HCT116 (cell line): Measurements from ENCODE around the gene TTC27. TPM values are rescaled to one million over a fixed set of nuclear protein-coding genes. Genes with fewer than 3 reads are reported as not detected.

Experiments used
- ATAC-seq: fragments of 200-7000 bp; cut with Tn5 transposase; 2 replicates; pipeline ENCODE4 v1.9.1; 2020; ENCODE audit warnings: mild to moderate bottlenecking, moderate library complexity
- BruUV-seq: library from RNA; stranded (reverse); fragments of 400-500 nt; replicated peaks from 2 replicates; lab custom pipeline; 2021; lab: Mats Ljungman, UMichigan
- CTCF ChIA-PET: fragments of 300-600 bp; sonication (Branson Sonifier 250); formaldehyde crosslinking; loops from one replicate; lab custom pipeline; 2021; ENCODE audit warnings: antibody characterized with exemption; lab: Charles Lee
- POLR2A ChIA-PET: fragments of 300-600, 350-600 bp; sonication (Branson Sonifier 250); formaldehyde crosslinking; loops from one replicate; lab custom pipeline; 2021; ENCODE audit warnings: antibody characterized with exemption; lab: Charles Lee
- RAD21 ChIA-PET, 2 experiments: fragments of 300-600 bp; sonication (Branson Sonifier 250); formaldehyde crosslinking; loops; one replicate each; lab custom pipeline; 2023; ENCODE audit warnings: low total read pairs in 2 of 2; ENCODE audit not compliant: uncharacterized antibody in 2 of 2, unreplicated experiment in 2 of 2, low non-redundant PET in 1 of 2; lab: Charles Lee
- DNase-seq: peaks from one replicate; pipeline ENCODE4 v3.0.0-alpha.2; 2010; ENCODE audit warnings: low read depth, low spot score
- H2AFZ ChIP-seq: fragments of 200-600 bp; shearing (Covaris generic), sonication (generic); 2 replicates; pipeline ENCODE4 v1.6.1; 2017; ENCODE audit warnings: low read depth, mixed run types, mixed read lengths, antibody characterized with exemption, low read length; ENCODE audit not compliant: poor library complexity, severe bottlenecking
- H3K27ac ChIP-seq: 2 replicates; pipeline ENCODE4 v1.5.1; 2012; ENCODE audit warnings: low read depth, low read length
- H3K27me3 ChIP-seq: fragments of 200-600 bp; sonication (generic); 2 replicates; pipeline ENCODE4 v1.6.1; 2016; ENCODE audit warnings: mixed run types, low read length, mixed read lengths; ENCODE audit not compliant: insufficient read depth
- H3K36me3 ChIP-seq, 2 experiments: fragments of 200-500 bp in 1 of 2; fragments of 200-600 bp in 1 of 2; sonication (Bioruptor generic) in 1 of 2; sonication (generic) in 1 of 2; 2 replicates each; pipeline versions ENCODE4 v1.5.1 to v1.6.1; 2014 to 2016; ENCODE audit warnings: low read length in 2 of 2, inconsistent platforms in 1 of 2, mixed read lengths in 1 of 2, mixed run types in 1 of 2; ENCODE audit not compliant: insufficient read depth in 2 of 2, control insufficient read depth in 1 of 2
- H3K4me1 ChIP-seq, 2 experiments: fragments of 200-600 bp in 1 of 2; sonication (generic) in 1 of 2; 2 replicates each; pipeline versions ENCODE4 v1.5.1 to v1.6.1; 2012 to 2017; ENCODE audit warnings: low read length in 2 of 2, inconsistent platforms in 1 of 2, mild to moderate bottlenecking in 1 of 2, mixed read lengths in 1 of 2, mixed run types in 1 of 2, moderate library complexity in 1 of 2; ENCODE audit not compliant: insufficient read depth in 2 of 2, control insufficient read depth in 1 of 2
- H3K4me2 ChIP-seq: fragments of 200-600 bp; sonication (generic); 2 replicates; pipeline ENCODE4 v1.6.1; 2017; ENCODE audit warnings: mixed run types, low read length, mixed read lengths
- H3K4me3 ChIP-seq, 2 experiments: fragments of 200-600 bp in 1 of 2; sonication (generic) in 1 of 2; replicated peaks in 1 of 2; 2 replicates each; pipeline ENCODE4 v1.5.1; 2011 to 2016; ENCODE audit warnings: low read length in 2 of 2, control low read depth in 1 of 2, low read depth in 1 of 2, mild to moderate bottlenecking in 1 of 2, mixed read lengths in 1 of 2, mixed run types in 1 of 2
- H3K79me2 ChIP-seq: fragments of 200-600 bp; sonication (generic); 2 replicates; pipeline ENCODE4 v1.6.1; 2017; ENCODE audit warnings: mild to moderate bottlenecking, mixed run types, low read length, moderate library complexity, mixed read lengths; ENCODE audit not compliant: insufficient read depth
- H3K9ac ChIP-seq: fragments of 200-600 bp; sonication (generic); 2 replicates; pipeline ENCODE4 v1.6.1; 2016; ENCODE audit warnings: low read length, mixed read lengths
- H3K9me2 ChIP-seq: fragments of 200-600 bp; sonication (generic), shearing (Covaris generic); 2 replicates; pipeline ENCODE4 v1.6.1; 2017; ENCODE audit warnings: mixed run types, mild to moderate bottlenecking, moderate library complexity; ENCODE audit not compliant: insufficient read depth
- H3K9me3 ChIP-seq, 2 experiments: fragments of 200-500 bp in 1 of 2; fragments of 200-600 bp in 1 of 2; sonication (Bioruptor generic) in 1 of 2; sonication (generic) in 1 of 2; 2 replicates each; pipeline ENCODE4 v1.6.1; 2014 to 2017; ENCODE audit warnings: low read length in 2 of 2, mixed read lengths in 2 of 2, inconsistent platforms in 1 of 2, low read depth in 1 of 2, mild to moderate bottlenecking in 1 of 2, mixed run types in 1 of 2, moderate library complexity in 1 of 2; ENCODE audit not compliant: control insufficient read depth in 1 of 2, insufficient read depth in 1 of 2
- H4K20me1 ChIP-seq: fragments of 200-600 bp; sonication (generic), shearing (Covaris generic); 2 replicates; pipeline ENCODE4 v1.6.1; 2017; ENCODE audit warnings: mixed run types, mild to moderate bottlenecking, moderate library complexity; ENCODE audit not compliant: insufficient read depth
- CEBPB ChIP-seq: IDR thresholded peaks from 2 replicates; pipeline ENCODE4 v1.6.1; 2012; ENCODE audit warnings: low read depth
- CTCF ChIP-seq, 3 experiments: fragments of 200-600 bp in 1 of 3; sonication (generic) in 1 of 3; IDR thresholded peaks in 2 of 3; conservative IDR thresholded peaks in 1 of 3; 2 replicates each; pipeline ENCODE4 v1.5.1; 2012 to 2017; ENCODE audit warnings: low read depth in 2 of 3, low read length in 2 of 3, antibody characterized with exemption in 1 of 3, borderline replicate concordance in 1 of 3, control low read depth in 1 of 3, mild to moderate bottlenecking in 1 of 3, mixed read lengths in 1 of 3, mixed run types in 1 of 3, moderate library complexity in 1 of 3; ENCODE audit not compliant: insufficient read depth in 1 of 3
- EGR1 ChIP-seq: IDR thresholded peaks from 2 replicates; pipeline ENCODE4 v1.6.1; 2012; ENCODE audit warnings: low read depth
- EZH2 ChIP-seq: fragments of 200-600 bp; sonication (generic); IDR thresholded peaks from 2 replicates; pipeline ENCODE4 v1.6.1; 2017; ENCODE audit warnings: antibody characterized with exemption, mixed run types
- EZH2phosphoT487 ChIP-seq: fragments of 200-600 bp; IDR thresholded peaks from 2 replicates; pipeline ENCODE4 v1.6.1; 2018; ENCODE audit warnings: antibody characterized with exemption, borderline replicate concordance
- FOSL1 ChIP-seq: IDR thresholded peaks from 2 replicates; pipeline ENCODE4 v1.6.1; 2012; ENCODE audit warnings: low read depth
- JUND ChIP-seq: IDR thresholded peaks from 2 replicates; pipeline ENCODE4 v1.6.1; 2012
- SP1 ChIP-seq: IDR thresholded peaks from 2 replicates; pipeline ENCODE4 v1.6.1; 2012; ENCODE audit warnings: low read depth
- SRF ChIP-seq: IDR thresholded peaks from 2 replicates; pipeline ENCODE4 v1.6.1; 2012; ENCODE audit warnings: low read depth
- TCF7L2 ChIP-seq: IDR thresholded peaks from 2 replicates; pipeline ENCODE4 v1.7.0; 2011; ENCODE audit warnings: borderline replicate concordance, inconsistent platforms; ENCODE audit not compliant: insufficient read depth, insufficient read length; ENCODE audit errors: extremely low read depth
- YY1 ChIP-seq: IDR thresholded peaks from 2 replicates; pipeline ENCODE4 v1.6.1; 2011; ENCODE audit warnings: low read length, low read depth, moderate library complexity, mild to moderate bottlenecking; ENCODE audit not compliant: insufficient replicate concordance; ENCODE audit errors: extremely low read depth
- ZBTB33 ChIP-seq: IDR thresholded peaks from 2 replicates; pipeline ENCODE4 v1.6.1; 2011; ENCODE audit warnings: mild to moderate bottlenecking, low read length, moderate library complexity; ENCODE audit not compliant: insufficient replicate concordance; ENCODE audit errors: extremely low read depth
- ZFX ChIP-seq: fragments of 450-650 bp; IDR thresholded peaks from 2 replicates; pipeline ENCODE4 v1.6.1; 2017
- ZNF274 ChIP-seq: fragments of 200-500 bp; sonication (Bioruptor generic); IDR thresholded peaks from 2 replicates; pipeline ENCODE4 v1.6.1; 2014; ENCODE audit warnings: mild to moderate bottlenecking, low read depth, low read length, inconsistent platforms
- intact Hi-C: fragments of 100-400 bp; cut with micrococcal nuclease; formaldehyde crosslinking; loops from 2 replicates; pipeline ENCODE4 v1.10.0; 2022
- total RNA-seq: library from RNA; stranded (reverse); gene quantifications from one replicate; pipeline ENCODE4 v1.2.1, GENCODE V29; 2021; ENCODE audit not compliant: unreplicated experiment

Gene TTC27
- total RNA-seq, 1 experiment from 2014 or later, result 24.4 TPM

GRCh38 chr2:32614084-32614483, 13.8 kb upstream of the TTC27 start:
- BruUV-seq, result no TSS peak
- TF ChIP-seq EZH2phosphoT487 (no peak), SP1 (no peak)
- ATAC-seq (no peak), DNase-seq (no peak)
- intact Hi-C loops, result no loop called here
- Histone ChIP-seq H3K9ac (no peak overlapping the region), H3K9me3 (no peaks in the 10 kb centered on the region), H3K79me2 (no peaks in the 10 kb centered on the region), H4K20me1 (no peaks in the 10 kb centered on the region; the same call in 1 of the 2 replicates), H3K4me3 (no peak overlapping the region), H3K9me2 (no peaks in the 10 kb centered on the region), H3K27ac (no peak overlapping the region), H3K4me2 (no peak overlapping the region), H3K36me3 (peaks cover 4 to 12% of the 10 kb centered on the region in 2 experiments; a peak in 2 of 4 replicates), H2AFZ (no peak overlapping the region), H3K4me1 (no peaks in the 10 kb centered on the region), H3K27me3 (no peaks in the 10 kb centered on the region)
- ChIA-PET CTCF (no interaction called here), RAD21 (no interaction called here), POLR2A (no interaction called here)

GRCh38 chr2:32617599-32618189, 10.2 kb upstream of the TTC27 start:
- no peak overlapping the region for H3K4me2 ChIP-seq
- H2AFZ ChIP-seq, result no peak overlapping the region
- ChIA-PET RAD21 (no interaction called here), POLR2A (no interaction called here), CTCF (no interaction called here)
- no TSS peak for BruUV-seq
- no peak for DNase-seq
- no peaks in the 10 kb centered on the region for H3K27me3 ChIP-seq
- no peaks in the 10 kb centered on the region for H4K20me1 ChIP-seq
- H3K79me2 ChIP-seq, result no peaks in the 10 kb centered on the region
- H3K36me3 ChIP-seq, result peaks cover 7 to 10% of the 10 kb centered on the region in 2 experiments; a peak in 3 of 4 replicates
- no peak for ATAC-seq
- no peak overlapping the region for H3K27ac ChIP-seq
- intact Hi-C loops, result no loop called here
- no peaks in the 10 kb centered on the region for H3K9me3 ChIP-seq
- H3K4me1 ChIP-seq, result no peaks in the 10 kb centered on the region
- no peak overlapping the region for H3K9ac ChIP-seq
- H3K9me2 ChIP-seq, result no peaks in the 10 kb centered on the region
- no peak overlapping the region for H3K4me3 ChIP-seq
- TF ChIP-seq SRF (no peak), CTCF (IDR thresholded peaks at IDR 0.05 in 2 of 3, conservative IDR thresholded peaks at IDR 0.05 in 1 of 3; ENCODE audit: borderline replicate concordance in 1 of 3, insufficient read depth in 1 of 3, low read depth in 2 of 3, low read length in 2 of 3) (no peak), EZH2 (no peak), EGR1 (no peak), TCF7L2 (no peak), ZFX (no peak), ZNF274 (no peak), CEBPB (no peak), ZBTB33 (no peak), YY1 (no peak), FOSL1 (no peak), JUND (no peak)
